ENCODE data around the gene SLC4A5. TPM values are rescaled to one million over a fixed set of nuclear protein-coding genes. Genes with fewer than 3 reads are reported as not detected.

SLC4A5 gene
- total RNA-seq, 1 experiment from 2014 or later: 1.8 TPM

DNA sequence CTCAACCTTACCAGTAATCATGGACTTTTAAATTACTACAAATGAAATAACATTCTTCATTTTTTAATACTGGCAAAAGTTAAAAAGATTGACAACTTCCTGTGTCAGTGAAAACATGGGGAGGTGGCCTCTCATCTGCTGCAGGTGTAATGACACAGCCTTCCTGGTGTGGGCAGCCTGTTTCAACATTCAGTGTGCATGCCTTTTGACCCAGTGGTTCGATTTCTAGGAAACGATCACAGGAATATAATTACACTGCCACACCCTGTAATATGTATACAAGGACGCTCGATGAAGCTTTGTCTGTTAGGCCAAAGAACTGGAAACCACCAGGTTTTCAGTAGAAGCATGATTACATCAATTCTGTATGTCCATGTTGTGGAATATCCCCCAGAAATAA, 76.1 kb downstream of the SLC4A5 start (continued):
- TF ChIP-seq PRDM15 (CRISPR knock-in tag; IDR thresholded peaks at IDR 0.05): no peak
- TF ChIP-seq, protein P1, sequence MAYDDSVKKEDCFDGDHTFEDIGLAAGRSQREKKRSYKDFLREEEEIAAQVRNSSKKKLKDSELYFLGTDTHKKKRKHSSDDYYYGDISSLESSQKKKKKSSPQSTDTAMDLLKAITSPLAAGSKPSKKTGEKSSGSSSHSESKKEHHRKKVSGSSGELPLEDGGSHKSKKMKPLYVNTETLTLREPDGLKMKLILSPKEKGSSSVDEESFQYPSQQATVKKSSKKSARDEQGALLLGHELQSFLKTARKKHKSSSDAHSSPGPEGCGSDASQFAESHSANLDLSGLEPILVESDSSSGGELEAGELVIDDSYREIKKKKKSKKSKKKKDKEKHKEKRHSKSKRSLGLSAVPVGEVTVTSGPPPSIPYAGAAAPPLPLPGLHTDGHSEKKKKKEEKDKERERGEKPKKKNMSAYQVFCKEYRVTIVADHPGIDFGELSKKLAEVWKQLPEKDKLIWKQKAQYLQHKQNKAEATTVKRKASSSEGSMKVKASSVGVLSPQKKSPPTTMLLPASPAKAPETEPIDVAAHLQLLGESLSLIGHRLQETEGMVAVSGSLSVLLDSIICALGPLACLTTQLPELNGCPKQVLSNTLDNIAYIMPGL (CRISPR knock-in tag; IDR thresholded peaks at IDR 0.05): no peak
- TF ChIP-seq NR1H2 (CRISPR knock-in tag; IDR thresholded peaks at IDR 0.05): no peak

DNA sequence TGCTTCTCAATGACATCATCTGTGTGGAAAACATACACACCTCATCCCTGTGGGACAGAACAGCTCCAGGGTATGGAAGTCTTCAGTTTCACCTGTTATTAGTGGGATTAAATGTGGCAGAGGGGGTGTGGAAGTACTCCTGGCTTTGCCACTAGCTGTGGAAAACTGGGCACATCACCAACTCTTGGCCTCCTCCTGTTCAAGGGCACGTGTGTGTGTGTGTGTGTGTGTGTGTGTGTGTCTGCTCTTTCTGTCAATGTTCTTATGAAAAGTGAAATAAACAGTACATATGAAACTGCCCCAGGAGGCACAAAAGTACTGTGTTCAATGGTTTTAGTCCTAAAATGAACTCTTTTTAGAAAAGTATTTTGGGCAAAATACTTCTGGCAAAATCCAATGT, 78.9 kb downstream of the SLC4A5 start:
- POLR2A ChIA-PET: no interaction called here
- Mint-ChIP-seq H3K27me3 (ENCODE audit: low read depth) (peaks cover 7% of the 10 kb centered on the region), H3K4me1 (peaks cover 16% of the 10 kb centered on the region)
- TF ChIP-seq ZNF219 (CRISPR knock-in tag; IDR thresholded peaks at IDR 0.05; ENCODE audit: borderline replicate concordance) (no peak), PRRX2 (CRISPR knock-in tag; IDR thresholded peaks at IDR 0.05) (no peak), CREM (CRISPR knock-in tag; IDR thresholded peaks at IDR 0.05) (no peak), HMGA2 (CRISPR knock-in tag; IDR thresholded peaks at IDR 0.05) (no peak), ZNF138 (CRISPR knock-in tag; conservative IDR thresholded peaks at IDR 0.05) (no peak), ETV6 (CRISPR knock-in tag; IDR thresholded peaks at IDR 0.05) (no peak), ZBTB21 (CRISPR knock-in tag; IDR thresholded peaks at IDR 0.05; ENCODE audit: borderline replicate concordance) (no peak), EMX1 (CRISPR knock-in tag; IDR thresholded peaks at IDR 0.05) (no peak), MXD4 (CRISPR knock-in tag; IDR thresholded peaks at IDR 0.05; ENCODE audit: borderline replicate concordance) (no peak), AR (CRISPR knock-in tag; IDR thresholded peaks at IDR 0.05) (no peak), AFF4 (CRISPR knock-in tag; IDR thresholded peaks at IDR 0.05; ENCODE audit: borderline replicate concordance) (no peak), ATF1 (CRISPR knock-in tag; IDR thresholded peaks at IDR 0.05) (no peak)
- TF ChIP-seq, protein P2, sequence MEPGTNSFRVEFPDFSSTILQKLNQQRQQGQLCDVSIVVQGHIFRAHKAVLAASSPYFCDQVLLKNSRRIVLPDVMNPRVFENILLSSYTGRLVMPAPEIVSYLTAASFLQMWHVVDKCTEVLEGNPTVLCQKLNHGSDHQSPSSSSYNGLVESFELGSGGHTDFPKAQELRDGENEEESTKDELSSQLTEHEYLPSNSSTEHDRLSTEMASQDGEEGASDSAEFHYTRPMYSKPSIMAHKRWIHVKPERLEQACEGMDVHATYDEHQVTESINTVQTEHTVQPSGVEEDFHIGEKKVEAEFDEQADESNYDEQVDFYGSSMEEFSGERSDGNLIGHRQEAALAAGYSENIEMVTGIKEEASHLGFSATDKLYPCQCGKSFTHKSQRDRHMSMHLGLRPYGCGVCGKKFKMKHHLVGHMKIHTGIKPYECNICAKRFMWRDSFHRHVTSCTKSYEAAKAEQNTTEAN (CRISPR knock-in tag; IDR thresholded peaks at IDR 0.05): no peak
- TF ChIP-seq, protein P3, sequence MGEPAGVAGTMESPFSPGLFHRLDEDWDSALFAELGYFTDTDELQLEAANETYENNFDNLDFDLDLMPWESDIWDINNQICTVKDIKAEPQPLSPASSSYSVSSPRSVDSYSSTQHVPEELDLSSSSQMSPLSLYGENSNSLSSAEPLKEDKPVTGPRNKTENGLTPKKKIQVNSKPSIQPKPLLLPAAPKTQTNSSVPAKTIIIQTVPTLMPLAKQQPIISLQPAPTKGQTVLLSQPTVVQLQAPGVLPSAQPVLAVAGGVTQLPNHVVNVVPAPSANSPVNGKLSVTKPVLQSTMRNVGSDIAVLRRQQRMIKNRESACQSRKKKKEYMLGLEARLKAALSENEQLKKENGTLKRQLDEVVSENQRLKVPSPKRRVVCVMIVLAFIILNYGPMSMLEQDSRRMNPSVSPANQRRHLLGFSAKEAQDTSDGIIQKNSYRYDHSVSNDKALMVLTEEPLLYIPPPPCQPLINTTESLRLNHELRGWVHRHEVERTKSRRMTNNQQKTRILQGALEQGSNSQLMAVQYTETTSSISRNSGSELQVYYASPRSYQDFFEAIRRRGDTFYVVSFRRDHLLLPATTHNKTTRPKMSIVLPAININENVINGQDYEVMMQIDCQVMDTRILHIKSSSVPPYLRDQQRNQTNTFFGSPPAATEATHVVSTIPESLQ (CRISPR knock-in tag; IDR thresholded peaks at IDR 0.05): no peak

More for the DNA sequence above, 78.9 kb downstream of the SLC4A5 start:
- H3K4me3 Mint-ChIP-seq: no peak overlapping the region
- no peaks in the 10 kb centered on the region for H3K36me3 Mint-ChIP-seq
- DNase-seq (ENCODE audit: low spot score): no peak
- no peak overlapping the region for H3K27ac Mint-ChIP-seq
- no peaks in the 10 kb centered on the region for H3K9me3 Mint-ChIP-seq
- no peak for ATAC-seq
- CTCF ChIA-PET: interaction anchor here (1.7 to 2.1 kb wide), 2 partner anchors 69 to 71 kb away, joined by 4 to 6 read pairs; no protein-coding TSS in a partner anchor
